ENCODE data around the gene SSTR1. TPM values are rescaled to one million over a fixed set of nuclear protein-coding genes. Genes with fewer than 3 reads are reported as not detected.

Gene SSTR1
- total RNA-seq, 1 experiment from 2014 or later: not detected

DNA sequence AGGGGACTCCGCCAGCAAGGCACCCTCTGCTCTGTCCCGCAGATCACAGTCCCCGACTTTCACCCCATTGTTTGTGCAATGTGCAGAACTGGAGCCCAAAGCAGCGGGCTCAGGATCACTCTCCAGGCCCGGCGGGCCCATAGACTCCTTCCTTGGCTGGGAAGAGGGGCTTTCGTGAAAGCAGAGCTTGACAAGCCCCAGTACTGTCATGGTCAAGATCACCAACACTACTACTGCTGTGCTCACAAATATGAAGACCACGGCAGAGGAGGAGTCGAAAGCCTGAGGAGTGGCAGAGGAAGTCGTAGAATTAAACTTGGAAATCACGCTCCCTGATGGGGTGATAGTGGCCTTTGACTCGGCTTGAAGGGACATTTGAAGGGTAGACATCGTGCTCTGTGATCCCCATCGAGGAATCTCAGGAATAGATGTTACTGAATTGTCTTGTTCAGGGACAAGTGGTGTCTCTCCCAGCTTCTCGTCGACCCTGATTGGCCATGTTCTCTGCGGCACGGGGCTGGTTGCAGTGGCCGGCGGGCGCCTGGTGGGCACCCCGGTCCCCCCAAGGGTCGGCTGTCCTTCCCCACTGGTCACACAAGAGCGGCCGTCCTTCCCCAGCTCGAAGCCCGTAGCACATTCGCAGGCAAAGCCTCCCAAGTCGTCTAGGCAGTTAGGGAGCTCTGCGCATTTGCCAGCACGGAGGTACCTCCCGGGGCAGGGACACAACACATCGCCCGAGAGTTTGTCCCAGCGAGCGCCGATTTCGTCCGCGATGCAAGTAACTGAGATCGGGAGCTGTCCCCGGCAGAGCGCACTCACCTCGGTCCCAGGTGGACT, 47.1 kb downstream of the SSTR1 start:
- no peaks in the 10 kb centered on the region for H3K79me2 ChIP-seq (ENCODE audit: insufficient read depth, low read length)
- ChIA-PET RAD21 (ENCODE audit: low non-redundant PET in 1 of 2, low total read pairs in 2 of 2, uncharacterized antibody in 2 of 2, unreplicated experiment in 2 of 2) (no interaction called here), CTCF (no interaction called here), POLR2A (no interaction called here)
- no peak overlapping the region for H2AFZ ChIP-seq (ENCODE audit: low read depth, low read length, poor library complexity, severe bottlenecking)
- no peaks in the 10 kb centered on the region for H3K9me2 ChIP-seq (ENCODE audit: insufficient read depth)
- ATAC-seq (no peak), DNase-seq (ENCODE audit: low read depth, low spot score) (no peak)
- no peak overlapping the region for H3K4me3 ChIP-seq (replicated peaks in 1 of 2; ENCODE audit: low read depth in 1 of 2, low read length in 2 of 2)
- TF ChIP-seq SIN3A (IDR thresholded peaks at IDR 0.05; ENCODE audit: low read depth): no peak
- no peak for TF ChIP-seq EZH2phosphoT487 (IDR thresholded peaks at IDR 0.05; ENCODE audit: borderline replicate concordance)
- TF ChIP-seq SRF (IDR thresholded peaks at IDR 0.05; ENCODE audit: low read depth): no peak
- no peak for TF ChIP-seq ELF1 (IDR thresholded peaks at IDR 0.05; ENCODE audit: borderline replicate concordance, low read depth)
- no peak for TF ChIP-seq ZFX (IDR thresholded peaks at IDR 0.05)
- TF ChIP-seq, protein P1, sequence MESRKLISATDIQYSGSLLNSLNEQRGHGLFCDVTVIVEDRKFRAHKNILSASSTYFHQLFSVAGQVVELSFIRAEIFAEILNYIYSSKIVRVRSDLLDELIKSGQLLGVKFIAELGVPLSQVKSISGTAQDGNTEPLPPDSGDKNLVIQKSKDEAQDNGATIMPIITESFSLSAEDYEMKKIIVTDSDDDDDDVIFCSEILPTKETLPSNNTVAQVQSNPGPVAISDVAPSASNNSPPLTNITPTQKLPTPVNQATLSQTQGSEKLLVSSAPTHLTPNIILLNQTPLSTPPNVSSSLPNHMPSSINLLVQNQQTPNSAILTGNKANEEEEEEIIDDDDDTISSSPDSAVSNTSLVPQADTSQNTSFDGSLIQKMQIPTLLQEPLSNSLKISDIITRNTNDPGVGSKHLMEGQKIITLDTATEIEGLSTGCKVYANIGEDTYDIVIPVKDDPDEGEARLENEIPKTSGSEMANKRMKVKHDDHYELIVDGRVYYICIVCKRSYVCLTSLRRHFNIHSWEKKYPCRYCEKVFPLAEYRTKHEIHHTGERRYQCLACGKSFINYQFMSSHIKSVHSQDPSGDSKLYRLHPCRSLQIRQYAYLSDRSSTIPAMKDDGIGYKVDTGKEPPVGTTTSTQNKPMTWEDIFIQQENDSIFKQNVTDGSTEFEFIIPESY (IDR thresholded peaks at IDR 0.05; ENCODE audit: extremely low read depth, insufficient replicate concordance, low read length): no peak
- no peak for TF ChIP-seq JUND (IDR thresholded peaks at IDR 0.05)
- TF ChIP-seq EZH2 (IDR thresholded peaks at IDR 0.05): no peak
- TF ChIP-seq, protein P2, sequence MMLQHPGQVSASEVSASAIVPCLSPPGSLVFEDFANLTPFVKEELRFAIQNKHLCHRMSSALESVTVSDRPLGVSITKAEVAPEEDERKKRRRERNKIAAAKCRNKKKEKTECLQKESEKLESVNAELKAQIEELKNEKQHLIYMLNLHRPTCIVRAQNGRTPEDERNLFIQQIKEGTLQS (IDR thresholded peaks at IDR 0.05): no peak
- no peak for TF ChIP-seq EGR1 (IDR thresholded peaks at IDR 0.05; ENCODE audit: low read depth)
- H3K36me3 ChIP-seq (ENCODE audit: control insufficient read depth in 1 of 2, insufficient read depth in 2 of 2, low read length in 2 of 2): no peaks in the 10 kb centered on the region
- no peak overlapping the region for H3K27ac ChIP-seq (ENCODE audit: low read depth, low read length)
- no peaks in the 10 kb centered on the region for H3K4me1 ChIP-seq (ENCODE audit: control insufficient read depth in 1 of 2, insufficient read depth in 2 of 2, low read length in 2 of 2)
- H3K4me2 ChIP-seq (ENCODE audit: low read length): no peak overlapping the region
- intact Hi-C loops (cut with micrococcal nuclease): no loop called here
- H3K27me3 ChIP-seq (ENCODE audit: insufficient read depth, low read length): no peaks in the 10 kb centered on the region
- no peak overlapping the region for H3K9ac ChIP-seq (ENCODE audit: low read length)
- no peaks in the 10 kb centered on the region; a peak in 1 of 4 replicates for H3K9me3 ChIP-seq (ENCODE audit: control insufficient read depth in 1 of 2, insufficient read depth in 1 of 2, low read depth in 1 of 2, low read length in 2 of 2)
- H4K20me1 ChIP-seq (ENCODE audit: insufficient read depth): no peaks in the 10 kb centered on the region
- no TSS peak for BruUV-seq (replicated peaks)

Data from HCT116 (cell line).